Sciatic nerve (tissue), 2 donors: Measurements from ENCODE around the gene GXYLT2. TPM values are rescaled to one million over a fixed set of nuclear protein-coding genes. Genes with fewer than 3 reads are reported as not detected.

Experiments
- ATAC-seq: fragments of 200-7000 bp; cut with Tn5 transposase; one replicate; pipeline ENCODE4 v1.9.1; 2020; ENCODE audit warnings: mild to moderate bottlenecking, moderate library complexity
- DNase-seq: peaks from one replicate; pipeline ENCODE4 v3.0.0-alpha.2; 2020; ENCODE audit warnings: low spot score
- intact Hi-C: fragments of 100-400 bp; cut with DNase I; formaldehyde crosslinking; loops from one replicate; pipeline ENCODE4 v1.14.2; 2022
- total RNA-seq: library from RNA; stranded (reverse); fragmentation: NEBNext Ultra II Directional; extraction: Animal tissue kit (Norgen Biotek cat#: 25700); gene quantifications from one replicate; pipeline ENCODE4 v1.2.1, GENCODE V29; 2021
- donor health status: DM: no; HTN: no; CAD: no.
- donor health status: DM: no; HTN: no; CAD: no.

Gene GXYLT2
- total RNA-seq, 1 donor from 2014 or later: 22.7 TPM

DNA sequence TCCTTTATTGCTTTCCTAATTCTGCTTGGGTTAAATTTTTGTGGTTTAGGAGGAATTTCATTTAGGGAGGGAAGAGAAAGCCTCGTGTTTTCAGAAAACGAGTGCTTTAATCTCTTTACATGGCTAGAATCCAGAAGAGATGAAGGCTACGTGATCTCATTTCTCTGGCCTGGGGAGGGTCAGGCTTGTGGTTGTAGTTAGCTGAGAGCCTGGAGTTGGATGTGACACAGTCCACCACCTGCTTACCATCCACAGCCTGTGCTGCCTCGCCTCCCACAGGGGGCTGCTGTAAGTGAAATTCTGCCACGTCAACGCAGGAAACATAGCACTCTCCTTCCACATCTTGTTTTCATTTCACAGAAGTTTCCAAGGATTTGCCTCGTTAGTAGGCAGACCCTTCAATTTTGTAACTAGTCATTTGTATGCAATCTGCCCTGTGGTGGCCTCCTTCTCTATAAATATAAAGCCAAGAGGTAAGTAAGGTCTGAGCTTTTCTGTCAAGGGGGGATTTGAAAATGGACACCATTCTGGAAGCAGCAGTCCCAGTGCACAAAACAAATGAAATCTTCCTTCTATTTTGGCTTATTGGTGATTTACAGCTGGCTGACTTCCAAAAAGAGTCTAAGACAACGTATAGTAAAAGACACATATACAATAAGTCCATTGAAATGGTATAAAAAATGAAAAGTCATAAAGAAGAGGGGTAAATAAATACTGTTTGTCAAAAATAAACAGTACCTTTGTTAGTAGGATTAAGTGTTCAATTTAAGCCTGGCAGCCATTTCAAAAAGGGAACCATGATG, 3.4 kb downstream of the GXYLT2 start:
- DNase-seq (peak; percentile 70), ATAC-seq (peak; percentile 85)
- intact Hi-C loops: no loop called here

GRCh38 chr3:72892081-72892775, 4.4 kb downstream of the GXYLT2 start:
- intact Hi-C loops: no loop called here
- peak; percentile 89 for ATAC-seq
- peak; percentile 69 for DNase-seq

DNA sequence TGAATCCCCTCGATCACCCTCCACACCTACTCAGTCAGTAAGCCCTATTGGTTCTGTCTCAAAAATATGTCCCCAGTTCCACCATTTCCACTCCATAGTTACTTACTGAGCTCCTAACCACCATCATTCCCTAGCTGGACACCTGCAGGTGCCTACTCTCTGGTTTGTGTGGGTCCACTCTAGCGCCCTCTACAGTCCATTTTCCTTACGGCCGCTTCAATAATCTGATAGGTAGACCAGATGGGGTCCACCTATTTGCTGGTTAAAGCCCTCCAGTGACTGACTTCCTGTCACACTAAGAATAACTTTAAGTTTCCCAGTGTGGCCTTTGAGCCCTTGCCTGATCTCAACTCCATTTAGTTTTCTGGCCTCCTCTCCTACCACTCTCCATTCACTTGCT, 5.0 kb downstream of the GXYLT2 start:
- intact Hi-C loops: no loop called here
- ATAC-seq (no peak), DNase-seq (no peak)

DNA sequence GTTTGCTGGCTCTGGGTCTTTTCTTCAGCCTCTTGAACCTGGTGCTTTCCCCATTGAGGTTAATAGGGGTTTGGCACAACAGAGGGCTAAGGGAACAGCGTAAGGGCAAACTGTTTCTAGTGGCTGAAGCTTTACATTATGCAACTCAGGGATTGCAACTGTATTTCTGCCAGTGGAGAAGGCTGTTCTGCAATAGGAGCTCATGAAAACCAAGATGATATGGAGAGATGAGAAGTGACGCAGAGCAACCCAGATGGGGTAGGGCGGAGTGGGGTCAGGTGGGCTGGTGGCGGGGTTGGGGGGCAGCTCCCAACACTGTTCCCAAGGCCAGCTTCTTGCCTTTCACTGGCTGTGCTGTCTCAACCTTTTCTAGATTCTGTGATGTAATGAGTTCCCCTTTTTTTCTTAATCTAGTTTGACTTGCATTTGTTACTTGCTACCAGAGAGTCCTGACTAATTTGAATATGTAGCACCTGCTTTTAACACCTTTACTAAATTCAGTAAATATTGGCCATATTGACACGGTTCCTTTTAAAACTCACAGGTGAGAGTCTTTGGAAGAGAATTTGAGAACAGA, 7.2 kb downstream of the GXYLT2 start:
- DNase-seq (no peak), ATAC-seq (no peak)
- intact Hi-C loops: no loop called here

DNA sequence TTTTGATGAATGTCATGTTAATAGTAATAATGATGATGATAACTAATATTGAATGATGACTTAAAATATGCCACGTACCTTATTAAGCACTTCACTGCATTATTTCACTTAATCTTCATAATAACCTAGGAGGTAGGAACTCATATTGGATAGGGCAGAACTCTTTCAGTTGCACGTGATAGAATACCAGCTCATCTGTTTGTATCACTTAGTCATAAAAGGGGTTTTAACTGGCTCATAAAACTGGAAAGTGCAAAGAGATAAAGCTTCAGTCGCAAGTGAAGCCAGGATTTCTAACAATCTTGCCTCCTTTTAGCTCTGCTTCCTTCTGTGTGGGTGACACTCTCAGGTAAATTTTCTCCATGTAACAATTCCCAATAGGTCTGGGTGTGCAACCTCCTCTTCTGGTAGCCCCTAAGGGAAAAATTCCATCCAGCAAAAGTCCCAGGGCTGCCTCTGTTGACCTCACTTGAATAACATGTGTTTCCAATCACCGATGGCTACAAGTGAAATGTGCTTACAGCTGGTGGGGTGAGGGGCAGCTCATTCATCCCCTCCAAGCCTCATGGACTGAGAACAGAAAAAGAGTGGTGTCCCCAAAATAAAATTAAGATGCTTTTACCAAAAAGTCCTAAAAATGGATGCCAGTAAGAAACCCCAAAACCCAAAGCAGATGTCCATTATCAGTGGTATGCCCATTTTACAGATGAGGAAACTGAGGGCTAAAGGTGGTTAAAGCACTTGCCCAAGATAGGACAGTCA, 9.3 kb downstream of the GXYLT2 start:
- DNase-seq (no peak), ATAC-seq (no peak)
- intact Hi-C loops: no loop called here

DNA sequence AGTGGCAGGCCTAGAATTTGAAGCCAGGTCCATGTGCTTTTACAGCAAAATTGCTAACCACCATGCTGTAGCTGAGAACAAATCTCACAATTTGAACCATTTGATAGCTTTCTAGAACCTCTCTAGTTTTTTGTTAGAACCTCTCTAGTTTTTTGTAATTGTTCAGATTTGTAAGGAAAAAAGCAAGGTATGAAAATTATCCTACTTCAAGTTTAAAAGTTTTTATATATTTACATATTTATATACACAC, 9.8 kb downstream of the GXYLT2 start:
- no peak for DNase-seq
- ATAC-seq: no peak
- intact Hi-C loops: no loop called here

DNA sequence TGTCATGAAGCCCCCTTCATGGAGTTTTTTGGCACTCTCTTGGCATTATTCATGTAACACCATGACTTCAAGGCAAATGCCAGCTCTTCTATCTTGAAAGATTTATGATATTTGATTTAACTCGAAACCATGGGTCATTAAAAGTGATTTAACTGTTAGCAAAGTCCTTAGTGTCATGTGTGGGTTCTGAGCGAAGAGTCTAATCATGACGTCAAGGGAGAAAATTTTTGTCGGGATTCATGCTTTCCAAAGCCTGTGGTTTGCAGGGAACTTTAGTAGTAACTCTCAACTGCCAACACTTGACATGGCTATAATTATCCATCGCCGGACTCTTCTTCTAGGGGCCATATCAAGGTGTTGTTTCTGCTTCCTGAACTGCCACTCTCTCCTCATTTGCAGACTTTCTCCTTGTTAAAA, 11.5 kb downstream of the GXYLT2 start:
- intact Hi-C loops: no loop called here
- DNase-seq (no peak), ATAC-seq (no peak)

- intact Hi-C loops: no loop called here
- no peak for DNase-seq
- ATAC-seq: no peak
Observed at GRCh38 chr3:72900048-72900447, 12.2 kb downstream of the GXYLT2 start.

DNA sequence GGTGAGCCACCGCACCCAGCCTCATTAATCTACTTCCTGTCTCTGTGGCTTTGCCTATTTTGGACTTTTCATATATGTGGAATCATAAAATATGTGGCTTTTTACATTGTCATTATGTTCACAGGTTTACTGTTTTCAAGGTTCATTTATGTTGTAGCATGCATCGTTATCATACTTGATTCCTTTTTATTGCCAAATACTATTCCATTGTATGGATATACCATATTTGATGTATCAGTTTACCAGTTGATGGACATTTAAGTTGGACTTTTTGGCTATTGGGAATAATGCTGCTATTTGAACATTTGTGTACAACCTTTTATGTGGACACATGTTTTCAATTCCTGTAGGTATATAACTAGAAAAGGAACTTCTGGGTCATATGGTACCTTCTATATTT, 14.0 kb downstream of the GXYLT2 start:
- ATAC-seq: no peak
- no peak for DNase-seq
- intact Hi-C loops: no loop called here

- no peak for ATAC-seq
- intact Hi-C loops: no loop called here
- DNase-seq: no peak
Observed at GRCh38 chr3:72903004-72903403, 15.2 kb downstream of the GXYLT2 start.

- DNase-seq (no peak), ATAC-seq (no peak)
- intact Hi-C loops: no loop called here
Observed at GRCh38 chr3:72904163-72904562, 16.3 kb downstream of the GXYLT2 start.

GRCh38 chr3:72906154-72906553, 18.3 kb downstream of the GXYLT2 start:
- ATAC-seq: no peak

GRCh38 chr3:72907131-72907711, 19.4 kb downstream of the GXYLT2 start:
- peak; percentile 85 for ATAC-seq
- intact Hi-C loops: no loop called here
- no peak for DNase-seq

More at GRCh38 chr3:72906154-72906553, 18.3 kb downstream of the GXYLT2 start:
- intact Hi-C loops: no loop called here
- DNase-seq: no peak

- ATAC-seq: peak; percentile 92
- DNase-seq: no peak
- intact Hi-C loops: no loop called here
Observed at GRCh38 chr3:72907731-72908620, 20.1 kb downstream of the GXYLT2 start.

DNA sequence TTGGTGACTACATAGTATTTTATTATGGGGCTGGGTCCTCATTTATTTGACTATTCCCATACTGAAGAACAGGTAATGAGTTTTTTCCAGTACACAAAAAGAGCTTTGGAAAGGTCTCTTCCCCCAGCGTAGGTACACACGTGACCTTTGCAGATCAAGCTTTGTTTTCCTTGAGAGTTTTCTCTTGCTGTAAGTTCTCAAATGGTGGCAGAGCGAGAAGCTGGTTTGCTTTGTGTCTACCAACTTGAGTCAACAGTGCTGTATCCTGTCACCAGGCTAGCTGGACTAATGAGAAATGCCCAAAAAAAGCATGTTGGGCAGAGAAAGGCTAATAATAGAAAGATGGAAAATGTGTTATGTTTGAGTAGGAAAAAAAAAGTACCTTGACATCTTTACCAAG, 21.7 kb downstream of the GXYLT2 start:
- DNase-seq (no peak), ATAC-seq (no peak)
- intact Hi-C loops: no loop called here

DNA sequence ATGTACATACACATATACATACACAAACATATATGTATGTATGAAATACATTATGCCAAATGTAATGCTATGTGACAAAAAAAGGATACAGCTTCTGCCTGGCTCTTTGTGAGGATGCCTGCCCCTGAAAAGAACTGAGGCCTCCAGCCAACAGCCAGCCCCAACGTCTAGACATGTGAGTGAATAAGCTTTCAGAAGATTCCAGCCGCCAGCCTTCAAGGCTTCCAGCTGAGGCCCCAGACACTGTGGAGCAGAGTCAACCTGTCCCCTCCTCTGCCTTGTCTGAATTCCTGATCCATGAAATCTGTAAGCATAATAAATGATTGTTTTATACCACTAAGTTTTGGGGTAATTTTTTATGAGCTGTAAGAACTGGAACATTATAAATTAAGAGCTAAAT, 24.7 kb downstream of the GXYLT2 start:
- intact Hi-C loops: no loop called here
- DNase-seq: no peak
- ATAC-seq: no peak

DNA sequence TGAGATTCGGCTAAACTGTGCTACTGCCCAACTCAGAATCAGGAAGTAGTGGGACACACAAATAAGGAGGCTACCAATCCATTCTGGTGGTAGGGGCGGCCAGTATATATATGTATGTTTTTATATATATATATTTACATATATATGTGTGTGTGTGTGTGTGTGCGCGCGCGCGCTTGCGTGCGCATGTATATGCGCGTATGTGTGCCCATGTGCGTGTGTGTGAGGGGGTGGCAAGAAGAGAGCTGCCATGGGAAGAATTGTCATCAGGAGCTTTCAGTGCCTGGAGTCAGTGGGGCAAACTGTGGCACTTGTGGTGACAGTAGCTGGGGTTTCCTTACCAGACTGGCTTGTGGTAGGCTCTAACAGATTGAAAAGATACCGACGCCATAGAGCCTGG, 26.5 kb downstream of the GXYLT2 start:
- intact Hi-C loops: no loop called here
- no peak for ATAC-seq

GRCh38 chr3:72916250-72916649, 28.4 kb downstream of the GXYLT2 start:
- ATAC-seq: no peak
- DNase-seq: no peak
- intact Hi-C loops: no loop called here

More for the DNA sequence above, 26.5 kb downstream of the GXYLT2 start:
- no peak for DNase-seq

GRCh38 chr3:72919520-72919919, 31.7 kb downstream of the GXYLT2 start:
- DNase-seq (no peak), ATAC-seq (no peak)
- intact Hi-C loops: no loop called here
